Measurements from ENCODE around the gene SGMS1.

Gene SGMS1

DNA sequence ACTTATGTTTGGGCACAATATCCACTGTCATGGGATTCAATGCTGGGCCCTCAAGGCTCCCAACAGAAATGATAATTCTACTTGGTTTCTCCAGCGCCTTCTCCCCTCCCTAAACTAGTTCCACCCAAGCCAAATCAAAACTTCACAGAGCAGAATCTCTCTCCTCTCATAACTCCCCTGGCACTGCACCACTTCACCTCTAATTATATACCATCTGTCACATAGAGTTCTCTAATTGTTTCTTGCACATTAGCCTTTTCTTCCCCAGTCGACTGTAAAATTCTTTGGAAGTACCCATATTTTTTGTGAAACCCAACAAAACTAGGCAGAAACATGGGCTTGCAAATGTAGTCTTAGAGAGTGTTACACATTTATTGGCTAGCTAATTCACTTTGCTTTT is 8.1 kb downstream of the SGMS1 start:
- no peak overlapping the region for H3K4me3 ChIP-seq (ENCODE audit: low read length)
- TF ChIP-seq, protein P1, sequence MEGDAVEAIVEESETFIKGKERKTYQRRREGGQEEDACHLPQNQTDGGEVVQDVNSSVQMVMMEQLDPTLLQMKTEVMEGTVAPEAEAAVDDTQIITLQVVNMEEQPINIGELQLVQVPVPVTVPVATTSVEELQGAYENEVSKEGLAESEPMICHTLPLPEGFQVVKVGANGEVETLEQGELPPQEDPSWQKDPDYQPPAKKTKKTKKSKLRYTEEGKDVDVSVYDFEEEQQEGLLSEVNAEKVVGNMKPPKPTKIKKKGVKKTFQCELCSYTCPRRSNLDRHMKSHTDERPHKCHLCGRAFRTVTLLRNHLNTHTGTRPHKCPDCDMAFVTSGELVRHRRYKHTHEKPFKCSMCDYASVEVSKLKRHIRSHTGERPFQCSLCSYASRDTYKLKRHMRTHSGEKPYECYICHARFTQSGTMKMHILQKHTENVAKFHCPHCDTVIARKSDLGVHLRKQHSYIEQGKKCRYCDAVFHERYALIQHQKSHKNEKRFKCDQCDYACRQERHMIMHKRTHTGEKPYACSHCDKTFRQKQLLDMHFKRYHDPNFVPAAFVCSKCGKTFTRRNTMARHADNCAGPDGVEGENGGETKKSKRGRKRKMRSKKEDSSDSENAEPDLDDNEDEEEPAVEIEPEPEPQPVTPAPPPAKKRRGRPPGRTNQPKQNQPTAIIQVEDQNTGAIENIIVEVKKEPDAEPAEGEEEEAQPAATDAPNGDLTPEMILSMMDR (IDR thresholded peaks at IDR 0.05; ENCODE audit: insufficient read depth, low read depth, low read length, missing control alignments): no peak
- DNase-seq (ENCODE audit: low read depth): no peak

DNA sequence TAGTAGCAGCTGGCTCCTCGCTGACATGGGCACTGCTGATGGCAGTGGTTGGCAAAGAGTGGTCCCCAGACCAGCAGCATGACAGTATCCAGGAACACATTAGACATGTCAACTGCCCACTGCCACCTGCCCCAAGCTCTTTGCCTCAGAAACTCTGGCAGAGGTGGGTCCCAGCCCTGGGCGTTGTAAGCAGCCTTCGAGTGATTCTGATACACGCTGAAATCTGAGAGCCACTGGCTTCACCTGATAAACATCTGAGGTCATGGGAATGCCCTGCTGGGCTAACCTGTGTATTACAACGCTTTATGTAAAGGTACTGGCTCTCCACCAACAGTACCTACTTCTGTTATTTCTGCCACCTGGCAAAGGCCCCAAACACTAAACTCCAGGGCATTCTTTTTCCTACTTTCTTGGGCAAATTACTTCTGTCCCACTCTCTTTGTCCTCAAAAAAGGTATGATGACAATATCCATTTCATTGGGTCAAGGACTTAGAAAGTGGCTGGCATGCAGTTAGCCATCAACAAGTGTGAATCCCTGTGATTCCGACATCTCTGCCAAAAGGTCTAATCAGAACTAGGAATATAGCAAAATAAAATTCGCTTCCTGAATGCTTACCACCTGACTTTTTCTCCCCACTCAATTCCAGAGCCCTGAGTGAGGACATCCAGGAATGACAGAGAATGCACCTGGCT is 9.2 kb downstream of the SGMS1 start:
- TF ChIP-seq, protein P1 (IDR thresholded peaks at IDR 0.05; ENCODE audit: insufficient read depth, low read depth, low read length, missing control alignments): peak; percentile 59
- no peak overlapping the region for H3K4me3 ChIP-seq (ENCODE audit: low read length)
- DNase-seq (ENCODE audit: low read depth): peak; percentile 73

DNA sequence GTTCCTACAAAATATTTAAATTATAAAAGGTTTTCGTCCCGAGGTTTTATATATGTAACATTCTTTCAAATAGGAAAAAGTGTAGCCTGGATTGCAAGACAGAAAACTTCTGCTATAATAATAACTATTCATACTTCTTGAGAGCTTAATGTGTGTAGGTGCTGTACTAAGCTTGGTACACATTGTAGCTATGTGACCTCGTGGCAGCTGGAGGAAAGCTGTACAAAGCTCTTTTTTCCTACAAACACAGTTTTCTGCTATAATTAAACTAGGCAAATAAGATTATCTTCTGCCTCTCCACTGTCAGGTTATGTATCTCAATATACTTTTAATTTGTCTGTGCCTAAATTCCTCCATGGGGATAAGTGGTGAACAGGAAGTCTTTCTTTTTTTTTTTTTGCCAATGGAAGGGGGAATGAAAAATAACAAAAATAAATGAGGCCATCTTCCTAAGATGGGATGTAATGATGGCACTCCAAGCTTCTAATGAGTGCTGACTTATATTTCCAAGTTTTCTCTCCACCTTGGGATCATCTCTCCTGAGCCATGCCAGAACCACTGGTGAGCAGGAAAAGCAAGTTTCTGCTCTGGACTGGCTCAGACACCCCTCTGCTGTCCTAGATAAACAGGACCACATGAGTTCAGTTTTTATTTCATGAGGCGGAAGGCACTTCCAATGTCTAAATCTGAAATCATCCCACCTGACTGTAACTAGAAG is 9.9 kb downstream of the SGMS1 start:
- DNase-seq (ENCODE audit: low read depth): no peak
- no peak overlapping the region for H3K4me3 ChIP-seq (ENCODE audit: low read length)
- TF ChIP-seq, protein P1 (IDR thresholded peaks at IDR 0.05; ENCODE audit: insufficient read depth, low read depth, low read length, missing control alignments): no peak

DNA sequence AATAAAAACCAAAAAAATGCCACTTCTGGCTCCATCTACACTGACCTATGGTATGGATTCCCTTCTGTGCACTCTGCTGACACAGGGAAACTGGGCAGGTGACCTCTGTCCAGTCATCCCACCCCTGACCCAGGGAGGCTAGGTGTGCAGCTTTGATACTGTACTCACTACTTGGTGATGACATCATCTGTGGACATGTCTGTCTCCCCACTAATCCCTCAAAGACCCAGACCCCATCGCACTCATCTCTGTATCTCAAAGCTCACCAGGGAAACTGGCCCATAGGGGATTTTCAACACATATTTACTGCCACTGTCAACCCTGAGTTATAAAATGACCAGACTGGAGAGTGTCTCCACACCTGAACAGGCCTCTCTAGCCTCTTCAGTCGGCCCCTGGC is 10.6 kb downstream of the SGMS1 start:
- no peak for DNase-seq (ENCODE audit: low read depth)
- TF ChIP-seq, protein P1 (IDR thresholded peaks at IDR 0.05; ENCODE audit: insufficient read depth, low read depth, low read length, missing control alignments): no peak
- H3K4me3 ChIP-seq (ENCODE audit: low read length): no peak overlapping the region

DNA sequence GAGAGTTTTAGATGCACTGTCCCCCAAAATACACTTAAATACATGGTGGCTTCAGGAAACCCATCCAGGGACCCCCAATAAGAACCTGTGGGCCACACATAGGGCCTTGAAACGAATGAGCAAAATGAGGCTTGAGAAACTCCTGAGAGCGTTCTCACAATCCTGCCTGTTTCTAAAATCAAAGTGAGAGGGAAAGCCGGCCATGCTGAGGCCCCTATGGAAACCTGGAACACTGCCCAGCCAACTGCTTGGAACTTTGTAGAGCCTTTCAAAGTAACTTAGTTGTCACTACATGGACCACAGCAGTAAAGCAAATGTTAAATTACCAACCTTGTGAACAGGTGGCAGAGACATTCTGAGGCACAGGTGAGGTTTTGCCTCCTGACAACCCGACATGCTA is 13.4 kb downstream of the SGMS1 start:
- no peak overlapping the region for H3K4me3 ChIP-seq (ENCODE audit: low read length)
- TF ChIP-seq, protein P1 (IDR thresholded peaks at IDR 0.05; ENCODE audit: insufficient read depth, low read depth, low read length, missing control alignments): no peak

DNA sequence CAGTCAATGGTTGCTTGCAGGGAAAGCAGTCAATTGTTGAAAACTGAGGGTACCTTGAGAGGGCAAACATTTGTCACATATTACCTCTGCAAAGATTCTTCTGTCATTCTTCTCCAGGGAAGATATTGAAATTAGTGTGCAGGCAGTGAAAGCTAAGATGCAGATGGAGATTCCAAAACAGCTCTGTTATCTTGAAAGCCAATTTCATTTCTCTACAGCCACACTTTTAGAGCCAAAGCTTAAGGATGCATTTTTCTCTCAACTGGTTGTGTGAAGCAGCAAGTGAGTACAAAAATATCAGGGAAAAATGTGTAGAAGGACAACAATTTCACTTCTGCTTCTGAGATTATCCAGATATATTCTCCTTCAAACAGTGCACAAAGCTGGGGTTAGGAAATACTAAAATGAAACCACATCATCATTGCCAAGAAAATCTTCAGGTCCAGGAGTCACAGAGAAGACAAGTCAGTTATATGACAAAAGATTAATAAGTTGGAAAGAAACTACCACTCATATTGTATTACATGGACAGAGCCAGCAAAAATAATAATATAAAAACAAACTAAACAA is 16.3 kb downstream of the SGMS1 start:
- TF ChIP-seq, protein P1 (IDR thresholded peaks at IDR 0.05; ENCODE audit: insufficient read depth, low read depth, low read length, missing control alignments): no peak
- DNase-seq (ENCODE audit: low read depth): no peak
- H3K4me3 ChIP-seq (ENCODE audit: low read length): no peak overlapping the region

More for the DNA sequence above, 13.4 kb downstream of the SGMS1 start:
- no peak for DNase-seq (ENCODE audit: low read depth)

All from epithelial cell of esophagus (primary cell).